ENCODE measurements around the gene STK26.
"Not testable (repeated sequence)": the region's sequence is repeated elsewhere in the genome, so short reads cannot be mapped to it uniquely, and the experiment has no call there.

The STK26 gene

DNA sequence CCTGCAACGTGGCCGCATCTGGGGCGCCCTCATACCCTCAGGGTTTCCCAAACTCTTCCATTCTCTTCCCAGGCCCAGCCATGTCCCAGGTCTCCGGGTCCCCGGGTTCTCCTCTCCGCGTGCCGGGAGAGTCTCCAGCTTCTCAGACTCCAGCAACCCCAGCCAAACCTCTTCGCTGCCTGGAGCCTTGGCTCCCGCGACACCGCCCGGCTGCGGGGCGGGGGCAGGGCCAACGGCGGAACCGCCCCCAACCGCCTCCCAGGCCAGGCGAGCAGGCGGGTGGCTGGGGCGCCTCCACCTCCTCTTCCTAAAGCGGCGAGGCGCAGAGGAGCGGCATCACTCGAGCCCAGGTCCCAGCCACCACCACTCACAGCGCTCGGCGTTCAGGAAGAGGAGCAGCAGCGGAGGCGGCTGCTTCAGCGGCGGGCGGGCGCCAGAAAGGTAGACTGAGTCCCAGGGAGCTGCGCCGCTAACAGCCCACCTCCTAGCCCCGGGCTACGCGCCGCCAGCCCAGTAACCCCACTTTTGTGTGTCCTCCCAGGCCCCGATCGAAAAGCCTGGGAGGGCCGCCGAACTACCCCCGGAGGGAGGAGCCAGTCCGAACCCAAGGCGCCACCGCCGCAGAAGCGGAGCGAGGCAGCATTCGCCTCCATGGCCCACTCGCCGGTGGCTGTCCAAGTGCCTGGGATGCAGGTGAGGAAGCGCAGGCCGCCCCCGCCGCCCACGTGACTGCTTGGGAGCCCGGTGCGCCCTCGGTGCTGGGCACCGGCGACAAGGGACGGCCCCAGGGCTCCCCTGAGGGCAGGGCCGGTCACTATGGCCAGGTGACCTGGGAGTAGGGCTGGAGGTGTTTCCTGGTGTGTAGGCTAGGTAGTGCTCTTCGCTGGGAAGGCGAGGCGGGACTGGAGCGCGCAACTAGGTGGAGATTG, at the start of gene STK26:
Gene STK26 (plus strand): TSS at position 336 of the 929 bp plus-strand sequence. CDS start 316 bp downstream, at position 652.
- peak; percentile 79 for DNase-seq

DNA sequence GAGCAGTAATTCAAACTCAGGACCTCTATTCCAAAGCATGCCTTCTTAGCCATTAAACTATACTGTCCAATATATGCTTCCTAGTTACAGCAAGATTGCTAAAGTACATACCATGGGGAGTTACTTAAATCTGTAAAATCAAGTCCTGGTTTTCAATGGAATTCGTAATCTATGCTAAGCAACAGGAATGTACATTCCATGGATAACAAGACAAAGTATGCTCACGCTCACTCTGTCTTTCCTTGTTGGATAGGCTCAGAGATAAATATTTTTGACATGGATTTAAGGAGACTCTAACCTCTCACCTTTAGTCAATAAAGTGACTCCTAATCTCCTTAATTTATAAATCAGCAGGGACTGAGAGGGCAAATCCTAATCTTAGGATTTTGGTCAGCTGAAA, 47.3 kb upstream of the STK26 start:
- no peak for DNase-seq

DNA sequence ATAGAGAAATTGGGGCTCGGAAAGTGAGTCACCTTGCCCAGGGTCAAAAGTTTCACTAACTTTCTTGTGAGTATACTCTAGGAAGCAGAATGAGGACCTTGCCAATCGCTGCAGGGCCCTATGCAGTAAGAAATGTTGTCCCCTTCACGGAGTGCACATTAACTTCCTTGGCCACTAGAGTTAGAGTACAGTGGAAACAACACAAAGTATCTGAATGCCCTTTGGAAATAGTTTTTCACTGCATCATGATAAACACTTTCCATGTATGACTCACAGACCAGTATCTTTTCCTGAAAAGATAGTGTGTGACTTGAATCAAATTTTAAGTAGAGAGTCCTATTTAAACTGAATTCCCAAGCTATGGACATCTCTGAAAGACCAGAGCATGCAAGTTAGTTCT, 45.5 kb upstream of the STK26 start:
- no peak for DNase-seq

- DNase-seq = no peak
Measured at GRCh38 chrX:131979116-131979515, 44.0 kb upstream of the STK26 start.

DNA sequence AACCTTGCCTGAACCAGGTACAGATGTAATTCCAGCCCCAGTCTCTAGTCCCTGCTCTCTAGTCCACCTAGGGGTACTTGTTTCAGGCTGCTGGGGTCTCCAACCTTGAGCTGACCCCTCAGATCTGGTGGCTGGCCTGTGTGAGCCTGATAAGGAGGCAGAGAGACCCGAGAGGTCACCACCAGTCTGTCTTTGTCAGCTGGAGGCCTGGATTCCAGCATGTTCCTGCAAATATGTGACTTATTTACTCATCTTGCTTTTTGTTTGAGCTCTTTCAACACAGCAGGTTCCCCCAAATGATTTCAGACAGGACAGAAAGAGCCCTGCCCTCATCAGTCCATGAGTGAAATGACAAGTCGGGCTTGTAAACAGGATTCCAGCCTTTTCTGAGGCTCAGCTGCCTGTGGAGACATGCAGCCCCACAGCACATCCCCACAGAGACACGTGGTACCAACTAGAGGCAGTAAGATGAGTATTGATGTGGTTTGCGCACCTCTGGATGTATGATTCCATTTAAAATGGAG, 37.5 kb upstream of the STK26 start:
- DNase-seq = peak; percentile 7

GRCh38 chrX:131987252-131987651, 35.9 kb upstream of the STK26 start:
- peak; percentile 74 for DNase-seq

DNA sequence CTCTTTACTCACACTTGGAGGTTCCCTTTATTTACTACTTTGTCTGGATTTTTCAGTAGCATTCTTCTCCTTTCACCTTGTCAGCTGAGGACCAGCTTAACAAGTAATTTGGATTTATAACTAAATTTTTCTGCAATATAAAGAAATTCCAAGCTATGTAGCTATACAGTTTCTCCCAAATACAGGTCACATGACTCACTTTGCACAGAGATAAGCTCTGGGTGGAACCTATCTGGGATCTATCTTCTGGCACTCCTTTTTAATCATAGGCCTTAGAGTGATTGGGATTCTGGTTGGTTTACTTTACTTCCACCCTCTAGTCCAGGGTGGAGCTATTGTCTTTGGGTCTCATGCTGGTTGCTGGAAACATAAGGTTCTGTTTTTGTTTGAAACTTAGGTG, 34.9 kb upstream of the STK26 start:
- no peak for DNase-seq

GRCh38 chrX:132001127-132001526, 22.0 kb upstream of the STK26 start:
- DNase-seq = no peak

- DNase-seq = no peak
Measured at GRCh38 chrX:132004728-132005127, 18.4 kb upstream of the STK26 start.

DNA sequence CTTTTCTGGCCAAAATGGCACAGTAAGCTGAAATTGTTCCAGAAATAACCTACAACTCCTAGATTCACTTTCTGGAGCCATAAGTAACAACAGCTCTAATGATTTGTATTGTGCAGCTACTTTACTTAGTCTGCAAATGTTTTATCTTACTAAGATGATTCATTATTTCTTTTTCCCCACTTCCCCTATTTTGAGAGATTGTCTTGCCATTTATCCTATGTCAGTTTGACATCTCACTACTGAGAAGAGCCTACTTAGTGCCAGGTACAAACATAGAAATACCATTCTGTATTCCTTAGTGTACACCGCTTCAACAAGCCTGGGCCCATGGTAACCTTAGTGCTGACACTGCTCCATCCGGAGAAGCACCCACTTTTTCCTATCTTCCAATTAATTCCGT, 13.8 kb upstream of the STK26 start:
- no peak for DNase-seq

GRCh38 chrX:132010213-132010612, 12.9 kb upstream of the STK26 start:
- not testable (repeated sequence) for DNase-seq

DNA sequence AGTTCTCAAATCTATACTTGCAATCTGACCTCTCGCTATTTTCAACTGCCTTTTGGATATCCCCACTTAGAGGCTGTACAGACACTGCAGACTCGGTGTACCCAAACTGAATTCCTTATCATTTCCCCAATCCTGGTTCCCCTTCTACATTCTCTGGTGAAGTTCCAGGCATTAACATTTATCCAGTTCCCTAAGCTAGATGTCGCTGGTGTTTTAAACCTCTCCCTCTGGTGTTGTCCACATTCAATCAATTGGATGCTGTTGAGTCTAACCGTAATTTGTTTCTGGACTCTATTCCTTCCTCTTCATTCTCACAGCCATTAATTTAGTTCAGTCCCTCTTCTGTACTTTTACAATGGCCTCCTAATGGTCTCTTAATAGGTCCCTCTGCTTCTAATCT, 7.2 kb upstream of the STK26 start:
- no peak for DNase-seq

- no peak for DNase-seq
Measured at GRCh38 chrX:132016628-132017430, 6.3 kb upstream of the STK26 start.

DNA sequence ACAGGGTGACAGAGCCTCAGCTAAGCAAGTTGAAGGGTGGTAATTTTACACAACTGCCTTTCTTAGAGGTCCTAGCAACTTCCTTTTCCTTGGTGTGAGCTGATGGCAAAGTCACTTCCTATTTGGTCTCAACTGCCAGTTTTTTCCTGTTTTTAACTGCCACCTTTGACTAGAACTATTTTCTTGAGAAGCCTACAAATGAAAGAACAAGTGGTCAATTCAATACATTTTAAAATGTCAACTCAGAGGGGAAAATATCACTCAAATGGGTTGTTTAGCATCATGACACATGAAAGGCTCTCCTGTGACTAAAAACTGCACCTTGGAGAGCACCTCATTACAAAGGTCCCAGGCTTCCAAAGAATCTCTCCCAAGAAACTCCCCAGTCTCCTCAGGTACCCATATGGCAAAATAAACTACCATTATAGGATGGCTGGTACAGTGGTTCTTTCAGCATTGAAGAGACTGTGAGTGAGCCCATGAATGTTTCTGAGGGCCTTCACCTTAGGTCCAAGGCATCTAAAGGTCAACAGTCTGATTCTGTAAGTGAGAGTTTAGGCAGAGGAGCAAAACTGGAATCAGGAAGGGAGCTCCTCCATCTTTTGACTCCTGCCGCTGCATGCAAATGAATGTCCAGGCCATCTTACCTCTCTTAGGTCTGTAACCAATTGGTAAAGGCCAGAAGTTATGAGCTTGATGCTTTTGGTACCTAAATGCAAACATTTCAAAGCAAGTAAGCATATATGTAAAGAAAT, 5.5 kb upstream of the STK26 start:
- DNase-seq = no peak

DNA sequence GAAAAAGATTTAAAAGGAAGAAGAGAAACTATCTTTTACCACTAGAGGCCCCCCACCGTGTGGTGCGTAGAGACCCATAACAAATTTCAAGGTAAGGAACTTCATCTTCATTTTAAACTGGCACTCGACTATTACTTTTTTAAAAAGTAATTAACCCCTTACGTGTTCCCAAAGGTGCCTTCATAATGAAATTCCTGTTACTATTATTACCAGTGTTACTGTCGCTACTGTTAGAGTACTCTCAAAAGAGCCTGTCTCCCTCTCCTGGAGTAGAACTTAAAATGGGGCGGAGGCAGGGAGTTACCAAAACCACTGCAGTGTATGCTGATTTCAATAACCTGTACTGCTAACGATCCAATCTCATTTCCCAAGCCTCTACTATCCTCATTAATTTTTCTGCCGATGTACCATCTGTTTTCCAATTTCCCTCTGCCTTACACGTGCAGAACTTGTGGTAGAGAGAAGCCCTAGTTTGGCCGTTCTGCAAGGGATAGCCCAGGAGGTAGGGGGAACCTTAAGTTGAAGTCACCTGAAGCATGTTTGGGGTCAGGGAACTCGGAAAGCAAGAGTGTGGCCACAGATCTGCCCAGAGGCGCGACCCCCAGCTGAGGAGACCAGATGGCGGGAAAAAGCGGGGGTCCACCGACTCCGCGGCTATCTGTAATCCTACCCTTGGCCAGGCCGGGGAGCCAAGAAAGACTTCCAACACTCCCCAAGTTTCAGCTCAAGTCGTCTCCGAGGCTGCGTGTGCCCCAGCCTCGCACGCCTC, 720 bp upstream of the STK26 start:
- DNase-seq = peak; percentile 42

DNA sequence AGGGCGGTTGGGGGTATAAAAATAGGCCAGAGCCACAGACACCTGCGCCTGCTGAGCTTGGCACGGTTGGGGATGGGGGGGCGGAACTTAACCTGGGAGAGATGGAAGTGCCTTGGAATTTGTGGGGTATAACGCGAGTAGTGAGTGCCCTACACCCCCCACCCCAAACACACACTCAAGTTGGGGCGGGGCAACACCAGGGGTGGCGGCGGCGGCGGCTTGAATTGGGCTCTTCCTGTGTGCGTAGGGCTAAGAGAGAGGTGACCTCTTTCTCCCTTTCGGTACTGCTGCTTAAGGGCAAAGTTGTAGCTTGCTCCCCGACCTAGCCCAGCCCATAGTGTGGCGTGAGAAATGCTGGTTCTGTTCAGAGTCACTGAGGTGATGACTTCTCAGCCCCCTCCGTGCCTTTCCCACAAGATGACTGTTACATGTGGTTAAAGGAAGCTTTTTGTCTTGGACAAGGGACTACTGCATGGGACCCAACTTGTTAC, 839 bp downstream of the STK26 start:
- peak; percentile 58 for DNase-seq

DNA sequence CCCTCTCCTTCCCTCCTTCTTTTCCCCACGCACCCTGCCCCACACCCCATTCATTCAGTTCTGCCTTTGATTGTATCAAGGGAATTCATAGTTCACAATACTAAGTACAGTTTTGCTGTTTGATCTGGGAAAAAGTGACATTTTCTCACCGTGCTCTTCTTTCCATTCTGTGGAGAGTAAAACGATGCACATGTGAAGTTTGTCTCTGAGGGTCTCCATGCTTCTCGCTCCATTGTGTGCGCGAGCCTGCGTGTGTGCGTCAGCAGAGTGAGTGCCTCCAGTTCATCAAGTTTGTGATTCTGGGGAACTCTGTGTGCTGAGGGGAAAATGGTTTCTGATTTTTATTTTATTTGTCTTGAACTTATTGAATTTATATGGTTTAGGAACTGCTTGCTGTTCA, 1.9 kb downstream of the STK26 start:
- DNase-seq = no peak

DNA sequence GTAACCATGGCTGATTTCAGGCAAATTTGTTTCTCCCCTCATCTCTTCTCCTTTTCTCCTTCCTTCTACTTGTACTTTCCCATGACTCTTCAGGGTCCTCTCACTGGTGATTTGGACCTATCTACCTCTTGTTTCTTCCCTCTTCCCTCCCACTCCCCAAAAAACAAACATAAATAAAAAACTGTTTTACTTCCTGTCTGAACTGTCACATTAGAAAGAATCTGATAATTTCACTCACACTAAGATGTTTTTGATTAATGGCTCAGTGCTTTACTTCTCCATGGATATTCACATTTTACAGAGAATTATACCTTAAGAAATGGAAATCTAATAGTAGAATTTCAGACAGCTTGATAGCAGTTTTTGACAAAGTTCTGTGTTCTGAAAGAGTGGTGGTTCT, 7.2 kb downstream of the STK26 start:
- DNase-seq = no peak

GRCh38 chrX:132031867-132032266, 8.8 kb downstream of the STK26 start:
- no peak for DNase-seq

DNA sequence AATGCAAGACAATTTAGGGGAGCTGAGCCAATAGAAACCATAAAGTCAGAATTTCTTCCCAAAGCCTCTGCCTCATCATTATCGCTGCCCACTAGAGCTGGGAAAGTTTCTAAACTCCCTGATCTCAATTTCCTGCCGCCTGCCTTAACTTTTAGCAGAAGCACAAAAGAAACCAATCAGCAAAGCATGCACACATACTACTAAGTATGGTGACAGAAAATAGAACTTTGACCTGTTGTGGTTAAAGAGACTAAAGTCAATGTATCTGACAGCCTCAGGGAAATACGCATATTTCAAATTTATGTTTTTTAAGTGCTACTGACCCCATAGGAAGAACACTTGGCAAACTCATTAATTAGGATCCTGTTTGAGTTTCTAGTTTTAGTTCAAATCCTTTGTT, 10.1 kb downstream of the STK26 start:
- DNase-seq = no peak

DNA sequence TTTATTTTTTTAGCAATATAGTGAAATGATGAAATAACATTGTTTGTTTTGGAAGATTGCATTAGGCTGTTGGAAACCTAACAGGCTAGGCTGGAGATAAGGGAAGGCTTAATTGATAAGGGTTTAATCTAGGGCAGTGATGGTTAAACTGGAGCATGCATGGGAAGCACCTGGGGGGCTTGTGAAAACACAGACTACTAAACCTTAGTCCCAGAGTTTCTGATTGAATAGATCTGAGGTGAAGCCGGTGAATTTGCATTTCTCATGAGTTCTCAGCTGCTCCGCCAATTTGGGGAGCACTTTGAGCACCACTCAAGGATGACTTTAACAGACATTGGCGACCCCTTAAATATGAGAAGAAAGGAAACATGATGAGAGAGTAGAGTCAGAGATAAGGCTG, 11.5 kb downstream of the STK26 start:
- DNase-seq = no peak

- no peak for DNase-seq
Measured at GRCh38 chrX:132037479-132037993, 14.4 kb downstream of the STK26 start.

Data from CD4-positive, alpha-beta T cell treated with Interleukin-17A for 1 hour (primary cell).